A673 (cell line): ENCODE data around the gene MX2.

Experiments used
- CTCF ChIP-seq: fragments of 300-800, 200-600 bp; sonication (generic); conservative IDR thresholded peaks from 2 replicates; pipeline ENCODE4 v1.5.1; 2017; ENCODE audit warnings: low read depth, mild to moderate bottlenecking, antibody characterized with exemption, low read length, moderate library complexity, mixed read lengths
- EZH2 ChIP-seq: fragments of 200-600 bp; sonication (generic); IDR thresholded peaks from 2 replicates; pipeline ENCODE4 v1.6.1; 2017; ENCODE audit warnings: borderline replicate concordance, low read depth, mild to moderate bottlenecking, mixed read lengths, antibody characterized with exemption, low read length; ENCODE audit not compliant: poor library complexity, severe bottlenecking

- TF ChIP-seq CTCF (no peak), EZH2 (no peak)
Observed at GRCh38 chr21:41374867-41375533, 13.2 kb downstream of the MX2 start.
